GM23338 (cell line): ENCODE data around the gene MRPL52. TPM values are rescaled to one million over a fixed set of nuclear protein-coding genes. Genes with fewer than 3 reads are reported as not detected.

ENCODE experiments used
- ATAC-seq: fragments of 200-7000 bp; cut with Tn5 transposase; 3 replicates; pipeline ENCODE4 v1.9.1; 2020
- DNase-seq: peaks from one replicate; pipeline ENCODE4 v3.0.0-alpha.2; 2015; ENCODE audit warnings: low spot score
- H2AFZ ChIP-seq: fragments of 200-600 bp; sonication (generic); 2 replicates; pipeline ENCODE4 v1.8.0; 2016; ENCODE audit warnings: antibody characterized with exemption, mild to moderate bottlenecking, moderate library complexity
- H3F3A ChIP-seq: fragments of 200-600 bp; sonication (generic); replicated peaks from 2 replicates; pipeline ENCODE4 v1.8.0; 2017; ENCODE audit warnings: antibody characterized with exemption, mixed run types, low read depth
- H3K27ac ChIP-seq: fragments of 200-600 bp; sonication (generic); 2 replicates; pipeline ENCODE4 v1.6.1; 2016; ENCODE audit warnings: low read depth
- H3K27me3 ChIP-seq: fragments of 200-600 bp; sonication (generic); 2 replicates; pipeline ENCODE4 v1.8.0; 2016; ENCODE audit warnings: mild to moderate bottlenecking, mixed run types, moderate library complexity; ENCODE audit not compliant: insufficient read depth
- H3K36me3 ChIP-seq: fragments of 200-600 bp; sonication (generic); 2 replicates; pipeline ENCODE4 v1.8.0; 2016; ENCODE audit warnings: mild to moderate bottlenecking; ENCODE audit not compliant: insufficient read depth
- H3K4me1 ChIP-seq: fragments of 200-600 bp; sonication (generic); 2 replicates; pipeline ENCODE4 v1.8.0; 2016; ENCODE audit warnings: mild to moderate bottlenecking, moderate library complexity; ENCODE audit not compliant: insufficient read depth
- H3K4me2 ChIP-seq: fragments of 200-600 bp; sonication (generic); 2 replicates; pipeline ENCODE4 v1.7.1; 2017; ENCODE audit warnings: mixed run types
- H3K4me3 ChIP-seq: fragments of 200-600 bp; sonication (generic); 2 replicates; pipeline ENCODE4 v1.6.1; 2016; ENCODE audit warnings: mixed run types
- H3K79me2 ChIP-seq: fragments of 200-600 bp; sonication (generic); replicated peaks from 2 replicates; pipeline ENCODE4 v1.8.0; 2017; ENCODE audit warnings: mild to moderate bottlenecking; ENCODE audit not compliant: insufficient read depth
- H3K9me2 ChIP-seq: fragments of 200-600 bp; sonication (generic); 2 replicates; pipeline ENCODE4 v1.8.0; 2017; ENCODE audit not compliant: insufficient read depth
- H4K20me1 ChIP-seq: fragments of 200-600 bp; sonication (generic); replicated peaks from 2 replicates; pipeline ENCODE4 v1.8.0; 2017; ENCODE audit warnings: mild to moderate bottlenecking; ENCODE audit not compliant: insufficient read depth
- H3K27ac Mint-ChIP-seq: 2 replicates; pipeline ENCODE4 v1.8.0; 2020; ENCODE audit warnings: inconsistent platforms, mild to moderate bottlenecking, moderate library complexity, mixed read lengths
- H3K27me3 Mint-ChIP-seq: 3 replicates; pipeline ENCODE4 v1.8.0; 2022; ENCODE audit warnings: low read depth, mild to moderate bottlenecking, moderate library complexity, mixed read lengths, inconsistent platforms; ENCODE audit not compliant: insufficient read depth, poor library complexity
- H3K36me3 Mint-ChIP-seq: 3 replicates; pipeline ENCODE4 v1.8.0; 2021; ENCODE audit warnings: low read depth, mild to moderate bottlenecking, inconsistent platforms, moderate library complexity, mixed read lengths
- H3K4me1 Mint-ChIP-seq: 3 replicates; pipeline ENCODE4 v1.8.0; 2020; ENCODE audit warnings: mild to moderate bottlenecking, inconsistent platforms, mixed read lengths
- H3K4me3 Mint-ChIP-seq: 3 replicates; pipeline ENCODE4 v1.8.0; 2021; ENCODE audit warnings: moderate library complexity, mild to moderate bottlenecking, inconsistent platforms, mixed read lengths
- H3K9me3 Mint-ChIP-seq: 3 replicates; pipeline ENCODE4 v1.8.0; 2020; ENCODE audit warnings: moderate library complexity, mild to moderate bottlenecking, inconsistent platforms, mixed read lengths
- CTCF ChIP-seq, 2 experiments: fragments of 200-600 bp in 1 of 2; sonication (generic) in 1 of 2; conservative IDR thresholded peaks; 2 replicates each; pipeline versions ENCODE4 v1.5.1 to v1.6.1; 2016 to 2017; ENCODE audit warnings: antibody characterized with exemption in 2 of 2, low read depth in 2 of 2, mild to moderate bottlenecking in 2 of 2, moderate library complexity in 1 of 2
- EZH2 ChIP-seq: fragments of 200-600 bp; sonication (generic); IDR thresholded peaks from one replicate; pipeline ENCODE4 v1.8.0; 2017; ENCODE audit warnings: antibody characterized with exemption, mild to moderate bottlenecking, low read depth; ENCODE audit not compliant: unreplicated experiment
- EZH2phosphoT487 ChIP-seq: fragments of 200-600 bp; sonication (generic); IDR thresholded peaks from one replicate; pipeline ENCODE4 v1.8.1; 2018; ENCODE audit warnings: antibody characterized with exemption; ENCODE audit not compliant: unreplicated experiment
- JUNB ChIP-seq: IDR thresholded peaks from one replicate; pipeline ENCODE4 v1.6.1; 2016; ENCODE audit warnings: antibody characterized with exemption; ENCODE audit not compliant: unreplicated experiment
- STAT1 ChIP-seq: IDR thresholded peaks from one replicate; pipeline ENCODE4 v1.6.1; 2016; ENCODE audit warnings: antibody characterized with exemption; ENCODE audit not compliant: unreplicated experiment
- ZNF114 ChIP-seq: fragments of 250-450 bp; sonication (Bioruptor Pico); IDR thresholded peaks from 2 replicates; pipeline ENCODE4 v1.5.0; 2020; ENCODE audit warnings: mild to moderate bottlenecking, moderate library complexity
- polyA plus RNA-seq: library from polyadenylated mRNA; unstranded; fragments of >200 nt; fragmentation: Nextera tagmentation; extraction: Ambion mirVana; gene quantifications from 2 replicates; pipeline ENCODE4 v1.2.1, GENCODE V29; 2016
- total RNA-seq: library from RNA; depleted of rRNA; stranded (reverse); fragments of >200 nt; shearing (Covaris generic); gene quantifications from 2 replicates; pipeline ENCODE4 v1.2.3, GENCODE V29; 2014
- TF ChIP-seq, protein P1 (sequence below): IDR thresholded peaks from one replicate; pipeline ENCODE4 v1.6.1; 2018; ENCODE audit warnings: antibody characterized with exemption; ENCODE audit not compliant: unreplicated experiment
- TF ChIP-seq, protein P2 (sequence below): IDR thresholded peaks from 2 replicates; pipeline ENCODE4 v1.6.1; 2016; ENCODE audit warnings: antibody characterized with exemption

Gene MRPL52
- total and polyA plus RNA-seq, 2 experiments from 2014 or later, result 131 to 617 TPM

DNA sequence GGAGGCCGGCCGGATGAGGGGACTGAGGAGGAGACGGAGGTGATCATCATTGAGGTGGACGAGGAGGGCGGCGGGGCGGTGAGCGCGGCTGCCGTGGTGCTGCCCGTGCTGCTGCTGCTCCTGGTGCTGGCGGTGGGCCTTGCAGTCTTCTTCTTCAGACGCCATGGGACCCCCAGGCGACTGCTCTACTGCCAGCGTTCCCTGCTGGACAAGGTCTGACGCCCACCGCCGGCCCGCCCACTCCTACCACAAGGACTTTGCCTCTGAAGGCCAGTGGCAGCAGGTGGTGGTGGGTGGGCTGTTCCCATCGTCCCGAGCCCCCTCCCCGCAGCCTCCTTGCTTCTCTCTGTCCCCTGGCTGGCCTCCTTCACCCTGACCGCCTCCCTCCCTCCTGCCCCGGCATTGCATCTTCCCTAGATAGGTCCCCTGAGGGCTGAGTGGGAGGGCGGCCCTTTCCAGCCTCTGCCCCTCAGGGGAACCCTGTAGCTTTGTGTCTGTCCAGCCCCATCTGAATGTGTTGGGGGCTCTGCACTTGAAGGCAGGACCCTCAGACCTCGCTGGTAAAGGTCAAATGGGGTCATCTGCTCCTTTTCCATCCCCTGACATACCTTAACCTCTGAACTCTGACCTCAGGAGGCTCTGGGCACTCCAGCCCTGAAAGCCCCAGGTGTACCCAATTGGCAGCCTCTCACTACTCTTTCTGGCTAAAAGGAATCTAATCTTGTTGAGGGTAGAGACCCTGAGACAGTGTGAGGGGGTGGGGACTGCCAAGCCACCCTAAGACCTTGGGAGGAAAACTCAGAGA lies 16.3 kb downstream of the MRPL52 start (continued):
- TF ChIP-seq CTCF (conservative IDR thresholded peaks at IDR 0.05; ENCODE audit: low read depth in 2 of 2), result no peak
- no peak for TF ChIP-seq STAT1
- no peak for TF ChIP-seq EZH2phosphoT487
- TF ChIP-seq JUNB, result no peak
- no peak for TF ChIP-seq EZH2
- TF ChIP-seq, protein P1, sequence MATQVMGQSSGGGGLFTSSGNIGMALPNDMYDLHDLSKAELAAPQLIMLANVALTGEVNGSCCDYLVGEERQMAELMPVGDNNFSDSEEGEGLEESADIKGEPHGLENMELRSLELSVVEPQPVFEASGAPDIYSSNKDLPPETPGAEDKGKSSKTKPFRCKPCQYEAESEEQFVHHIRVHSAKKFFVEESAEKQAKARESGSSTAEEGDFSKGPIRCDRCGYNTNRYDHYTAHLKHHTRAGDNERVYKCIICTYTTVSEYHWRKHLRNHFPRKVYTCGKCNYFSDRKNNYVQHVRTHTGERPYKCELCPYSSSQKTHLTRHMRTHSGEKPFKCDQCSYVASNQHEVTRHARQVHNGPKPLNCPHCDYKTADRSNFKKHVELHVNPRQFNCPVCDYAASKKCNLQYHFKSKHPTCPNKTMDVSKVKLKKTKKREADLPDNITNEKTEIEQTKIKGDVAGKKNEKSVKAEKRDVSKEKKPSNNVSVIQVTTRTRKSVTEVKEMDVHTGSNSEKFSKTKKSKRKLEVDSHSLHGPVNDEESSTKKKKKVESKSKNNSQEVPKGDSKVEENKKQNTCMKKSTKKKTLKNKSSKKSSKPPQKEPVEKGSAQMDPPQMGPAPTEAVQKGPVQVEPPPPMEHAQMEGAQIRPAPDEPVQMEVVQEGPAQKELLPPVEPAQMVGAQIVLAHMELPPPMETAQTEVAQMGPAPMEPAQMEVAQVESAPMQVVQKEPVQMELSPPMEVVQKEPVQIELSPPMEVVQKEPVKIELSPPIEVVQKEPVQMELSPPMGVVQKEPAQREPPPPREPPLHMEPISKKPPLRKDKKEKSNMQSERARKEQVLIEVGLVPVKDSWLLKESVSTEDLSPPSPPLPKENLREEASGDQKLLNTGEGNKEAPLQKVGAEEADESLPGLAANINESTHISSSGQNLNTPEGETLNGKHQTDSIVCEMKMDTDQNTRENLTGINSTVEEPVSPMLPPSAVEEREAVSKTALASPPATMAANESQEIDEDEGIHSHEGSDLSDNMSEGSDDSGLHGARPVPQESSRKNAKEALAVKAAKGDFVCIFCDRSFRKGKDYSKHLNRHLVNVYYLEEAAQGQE, result no peak
- TF ChIP-seq ZNF114 (CRISPR knock-in tag), result no peak
- TF ChIP-seq, protein P2, sequence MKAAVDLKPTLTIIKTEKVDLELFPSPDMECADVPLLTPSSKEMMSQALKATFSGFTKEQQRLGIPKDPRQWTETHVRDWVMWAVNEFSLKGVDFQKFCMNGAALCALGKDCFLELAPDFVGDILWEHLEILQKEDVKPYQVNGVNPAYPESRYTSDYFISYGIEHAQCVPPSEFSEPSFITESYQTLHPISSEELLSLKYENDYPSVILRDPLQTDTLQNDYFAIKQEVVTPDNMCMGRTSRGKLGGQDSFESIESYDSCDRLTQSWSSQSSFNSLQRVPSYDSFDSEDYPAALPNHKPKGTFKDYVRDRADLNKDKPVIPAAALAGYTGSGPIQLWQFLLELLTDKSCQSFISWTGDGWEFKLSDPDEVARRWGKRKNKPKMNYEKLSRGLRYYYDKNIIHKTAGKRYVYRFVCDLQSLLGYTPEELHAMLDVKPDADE, result no peak

DNA sequence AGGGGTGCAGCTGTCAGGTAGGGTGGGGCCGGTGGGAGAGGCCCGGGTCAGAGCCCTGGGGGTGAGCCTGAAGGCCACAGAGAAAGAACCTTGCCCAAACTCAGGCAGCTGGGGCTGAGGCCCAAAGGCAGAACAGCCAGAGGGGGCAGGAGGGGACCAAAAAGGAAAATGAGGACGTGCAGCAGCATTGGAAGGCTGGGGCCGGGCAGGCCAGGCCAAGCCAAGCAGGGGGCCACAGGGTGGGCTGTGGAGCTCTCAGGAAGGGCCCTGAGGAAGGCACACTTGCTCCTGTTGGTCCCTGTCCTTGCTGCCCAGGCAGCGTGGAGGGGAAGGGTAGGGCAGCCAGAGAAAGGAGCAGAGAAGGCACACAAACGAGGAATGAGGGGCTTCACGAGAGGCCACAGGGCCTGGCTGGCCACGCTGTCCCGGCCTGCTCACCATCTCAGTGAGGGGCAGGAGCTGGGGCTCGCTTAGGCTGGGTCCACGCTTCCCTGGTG lies 17.2 kb downstream of the MRPL52 start:
- H3K4me1 ChIP-seq, result peaks cover 19% of the 10 kb centered on the region
- H4K20me1 ChIP-seq, result no peaks in the 10 kb centered on the region
- no peak for DNase-seq
- no peak overlapping the region for H3K27ac ChIP-seq
- H3K9me2 ChIP-seq, result no peaks in the 10 kb centered on the region
- ATAC-seq, result no peak
- H3K36me3 ChIP-seq, result no peaks in the 10 kb centered on the region; the same call in 1 of the 2 replicates
- H3K4me1 Mint-ChIP-seq, result peaks cover 25% of the 10 kb centered on the region
- no peak overlapping the region for H3K4me3 Mint-ChIP-seq
- H2AFZ ChIP-seq, result no peak overlapping the region
- peaks cover 10% of the 10 kb centered on the region for H3K27me3 Mint-ChIP-seq
- H3K4me3 ChIP-seq, result no peak overlapping the region
- H3K4me2 ChIP-seq, result no peak overlapping the region
- H3K79me2 ChIP-seq, result no peaks in the 10 kb centered on the region
- TF ChIP-seq, protein P1, result no peak
- peaks cover 14% of the 10 kb centered on the region for H3F3A ChIP-seq
- no peak overlapping the region for H3K27ac Mint-ChIP-seq
- H3K9me3 Mint-ChIP-seq, result no peaks in the 10 kb centered on the region
- peaks cover 44% of the 10 kb centered on the region for H3K36me3 Mint-ChIP-seq
- no peaks in the 10 kb centered on the region for H3K27me3 ChIP-seq
